ENCODE data around the gene ACOX3. TPM values are rescaled to one million over a fixed set of nuclear protein-coding genes. Genes with fewer than 3 reads are reported as not detected.

Gene ACOX3
- total RNA-seq, 4 donors from 2014 or later, result 19.0 to 32.9 (median 22.1) TPM

- TF ChIP-seq CTCF (IDR thresholded peaks at IDR 0.05 in 4 of 5, conservative IDR thresholded peaks at IDR 0.05 in 1 of 5) (no peak), POLR2A (IDR thresholded peaks at IDR 0.05) (no peak)
- in situ Hi-C loops (cut with MboI; ENCODE audit: low sequenced_read_pairs in 4 of 4) (no loop called here), intact Hi-C loops (cut with DNase I; ENCODE audit: low total_unique reads) (no loop called here)
- no peaks in the 10 kb centered on the region for H3K36me3 ChIP-seq
- H3K27ac ChIP-seq, result no peak overlapping the region
- DNase-seq (peak in 1 of 2 donors; percentile 10), ATAC-seq (no peak)
- no peaks in the 10 kb centered on the region for H3K9me3 ChIP-seq
- peaks cover 16 to 18% of the 10 kb centered on the region in 2 donors for H3K4me1 ChIP-seq
- H3K4me3 ChIP-seq, result no peak overlapping the region
- no peaks in the 10 kb centered on the region for H3K27me3 ChIP-seq
Measured at GRCh38 chr4:8377103-8378075, 63.1 kb downstream of the ACOX3 start.

- no peak for ATAC-seq
- intact Hi-C loops (cut with DNase I; ENCODE audit: low total_unique reads) (no loop called here), in situ Hi-C loops (cut with MboI; ENCODE audit: low sequenced_read_pairs in 4 of 4) (no loop called here)
- Histone ChIP-seq H3K4me1 (peaks cover 13 to 14% of the 10 kb centered on the region in 2 donors), H3K36me3 (no peaks in the 10 kb centered on the region), H3K9me3 (no peaks in the 10 kb centered on the region), H3K27me3 (no peaks in the 10 kb centered on the region), H3K4me3 (no peak overlapping the region), H3K27ac (no peak overlapping the region)
- TF ChIP-seq POLR2A (IDR thresholded peaks at IDR 0.05) (no peak), CTCF (IDR thresholded peaks at IDR 0.05 in 4 of 5, conservative IDR thresholded peaks at IDR 0.05 in 1 of 5) (no peak)
- peak in 1 of 2 donors; percentile 6 for DNase-seq
Measured at GRCh38 chr4:8376361-8377102, 64.0 kb downstream of the ACOX3 start.

GRCh38 chr4:8374851-8375649 is 65.5 kb downstream of the ACOX3 start:
- in situ Hi-C loops (cut with MboI; ENCODE audit: low sequenced_read_pairs in 4 of 4), result no loop called here
- H3K36me3 ChIP-seq, result no peaks in the 10 kb centered on the region
- DNase-seq, result peak in 1 of 2 donors; percentile 10

More at GRCh38 chr4:8374851-8375649, 65.5 kb downstream of the ACOX3 start:
- H3K27ac ChIP-seq, result no peak overlapping the region
- no peaks in the 10 kb centered on the region for H3K27me3 ChIP-seq
- H3K4me1 ChIP-seq, result peaks cover 0 to 6% of the 10 kb centered on the region in 2 donors
- ATAC-seq, result no peak
- TF ChIP-seq POLR2A (IDR thresholded peaks at IDR 0.05) (no peak), CTCF (IDR thresholded peaks at IDR 0.05 in 4 of 5, conservative IDR thresholded peaks at IDR 0.05 in 1 of 5) (no peak)
- no peaks in the 10 kb centered on the region for H3K9me3 ChIP-seq
- H3K4me3 ChIP-seq, result no peak overlapping the region
- intact Hi-C loops (cut with DNase I; ENCODE audit: low total_unique reads), result no loop called here
